HepG2 (cell line): ENCODE results near the gene MSANTD1. TPM values are rescaled to one million over a fixed set of nuclear protein-coding genes. Genes with fewer than 3 reads are reported as not detected.

Source experiments
- CCDC6 ChIP-seq: sonication (generic); formaldehyde crosslinking; IDR thresholded peaks from 2 replicates; pipeline ENCODE4 v1.8.1; 2022; ENCODE audit warnings: mild to moderate bottlenecking, missing genetic modification reagents, moderate library complexity
- HHEX ChIP-seq: IDR thresholded peaks from 2 replicates; pipeline ENCODE4 v1.6.1; 2016; ENCODE audit warnings: control low read depth
- IRX3 ChIP-seq: sonication (generic); formaldehyde crosslinking; IDR thresholded peaks from 2 replicates; pipeline ENCODE4 v1.8.1; 2023; ENCODE audit warnings: mild to moderate bottlenecking, low read depth, missing genetic modification reagents, borderline replicate concordance
- MED13 ChIP-seq: sonication (generic); formaldehyde crosslinking; IDR thresholded peaks from 2 replicates; pipeline ENCODE4 v1.5.0; 2020; ENCODE audit warnings: missing genetic modification reagents
- NFYB ChIP-seq: sonication (generic); formaldehyde crosslinking; IDR thresholded peaks from 2 replicates; pipeline ENCODE4 v1.4.0; 2020; ENCODE audit warnings: missing genetic modification reagents
- SKI ChIP-seq: fragments of 450-650 bp; IDR thresholded peaks from one replicate; pipeline ENCODE4 v1.6.1; 2018; ENCODE audit warnings: mild to moderate bottlenecking; ENCODE audit not compliant: partially characterized antibody
- YEATS4 ChIP-seq: sonication (generic); formaldehyde crosslinking; IDR thresholded peaks from 2 replicates; pipeline ENCODE4 v1.4.0; 2020; ENCODE audit warnings: missing genetic modification reagents, borderline replicate concordance
- ZMAT3 ChIP-seq: sonication (generic); formaldehyde crosslinking; conservative IDR thresholded peaks from 2 replicates; pipeline ENCODE4 v1.7.0; 2021; ENCODE audit warnings: missing genetic modification reagents
- ZMYM3 ChIP-seq: sonication (generic); formaldehyde crosslinking; IDR thresholded peaks from 2 replicates; pipeline ENCODE4 v1.5.1; 2020; ENCODE audit warnings: mild to moderate bottlenecking, missing genetic modification reagents
- ZNF207 ChIP-seq: fragments of 450-650 bp; IDR thresholded peaks from 2 replicates; pipeline ENCODE4 v1.6.1; 2016; ENCODE audit warnings: antibody characterized with exemption, borderline replicate concordance
- ZSCAN9 ChIP-seq: IDR thresholded peaks from 2 replicates; pipeline ENCODE4 v1.6.1; 2016; ENCODE audit warnings: borderline replicate concordance
- polyA plus RNA-seq, 8 experiments: library from polyadenylated mRNA; depleted of rRNA in 3 of 8; stranded (reverse) in 7 of 8; unstranded in 1 of 8; fragments of >200 nt; fragmentation: Illumina TruSeq in 4 of 8; extraction: Trizol in 4 of 8; gene quantifications; 2 replicates each; pipeline versions ENCODE4 v1.2.1 to v1.2.3, GENCODE V29; 2011 to 2016; ENCODE audit warnings: low read depth in 4 of 8, missing spikeins in 1 of 8, mixed read lengths in 1 of 8; ENCODE audit not compliant: insufficient read depth in 1 of 8
- total RNA-seq, 5 experiments: library from RNA; depleted of rRNA; stranded (reverse); fragments of >200 nt; fragmentation: Illumina TruSeq; extraction: Trizol; gene quantifications; 2 replicates each; pipeline ENCODE4 v1.2.3, GENCODE V29; 2016; ENCODE audit warnings: low read depth in 1 of 5
- TF ChIP-seq, protein P1 (sequence below): sonication (generic); formaldehyde crosslinking; IDR thresholded peaks from 2 replicates; pipeline ENCODE4 v1.4.0; 2020; ENCODE audit warnings: missing genetic modification reagents, borderline replicate concordance
- TF ChIP-seq, protein P2 (sequence below): IDR thresholded peaks from 2 replicates; pipeline ENCODE4 v1.4.0; 2020; ENCODE audit warnings: mild to moderate bottlenecking, missing genetic modification reagents
- TF ChIP-seq, protein P3 (sequence below): sonication (generic); formaldehyde crosslinking; IDR thresholded peaks from 2 replicates; pipeline ENCODE4 v1.8.0; 2022; ENCODE audit warnings: missing genetic modification reagents, mild to moderate bottlenecking, borderline replicate concordance
- TF ChIP-seq, protein P4 (sequence below): sonication (generic); formaldehyde crosslinking; IDR thresholded peaks from 2 replicates; pipeline ENCODE4 v1.5.0; 2020; ENCODE audit warnings: mild to moderate bottlenecking, missing genetic modification reagents, borderline replicate concordance

MSANTD1 gene
- total and polyA plus RNA-seq, 2 of the 13 experiments (the other 11 are each of a cell fraction or from before 2014, with no cell fraction given), result 0.22 to 0.40 TPM

DNA sequence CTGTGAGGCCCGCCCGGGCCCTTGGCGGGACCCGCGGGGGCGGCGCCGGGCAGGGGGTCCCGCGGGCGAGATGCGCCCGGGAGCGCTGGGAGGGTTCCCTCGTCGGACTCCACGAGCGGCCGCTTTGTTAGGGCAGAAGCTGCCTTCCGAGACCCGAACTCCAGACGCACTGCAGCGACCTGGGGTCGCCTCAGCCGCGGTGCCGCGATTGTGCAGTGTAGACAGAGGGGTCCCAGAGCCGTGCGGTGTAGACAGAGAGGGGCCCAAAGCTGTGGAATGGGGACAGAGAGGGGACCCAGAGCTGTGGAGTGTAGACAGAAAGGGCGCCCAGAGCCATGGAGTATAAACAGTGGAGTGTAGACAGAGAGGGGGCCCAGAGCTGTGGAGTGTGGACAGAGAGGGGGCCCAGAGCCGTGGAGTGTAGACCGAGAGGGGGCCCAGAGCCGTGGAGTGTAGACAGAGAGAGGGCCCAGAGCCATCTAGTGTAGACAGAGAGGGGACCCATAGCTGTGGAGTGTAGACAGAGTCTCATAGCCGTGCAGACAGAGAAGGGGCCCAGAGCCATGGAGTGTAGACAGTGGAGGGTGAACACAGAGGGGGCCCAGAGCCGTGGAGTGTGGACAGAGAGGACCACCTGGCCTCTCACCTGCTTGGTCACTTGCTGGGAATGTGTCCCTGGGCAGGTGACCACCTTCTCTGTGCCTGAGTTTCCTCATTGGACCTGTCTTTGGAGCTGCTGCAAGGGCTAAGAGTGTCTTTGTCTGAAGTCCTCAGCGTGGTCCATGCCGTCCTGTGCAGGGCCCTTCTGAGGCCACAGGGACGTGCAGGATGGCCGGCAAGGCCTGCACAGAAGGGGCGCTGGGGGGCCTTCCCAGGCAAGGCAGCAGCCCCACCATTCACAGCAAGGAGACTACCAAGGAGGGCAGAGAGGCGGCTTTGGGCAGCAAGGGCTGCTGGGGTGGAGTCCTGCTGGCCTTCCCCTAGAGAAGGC, 44.7 kb downstream of the MSANTD1 start (continued):
- TF ChIP-seq, protein P1, sequence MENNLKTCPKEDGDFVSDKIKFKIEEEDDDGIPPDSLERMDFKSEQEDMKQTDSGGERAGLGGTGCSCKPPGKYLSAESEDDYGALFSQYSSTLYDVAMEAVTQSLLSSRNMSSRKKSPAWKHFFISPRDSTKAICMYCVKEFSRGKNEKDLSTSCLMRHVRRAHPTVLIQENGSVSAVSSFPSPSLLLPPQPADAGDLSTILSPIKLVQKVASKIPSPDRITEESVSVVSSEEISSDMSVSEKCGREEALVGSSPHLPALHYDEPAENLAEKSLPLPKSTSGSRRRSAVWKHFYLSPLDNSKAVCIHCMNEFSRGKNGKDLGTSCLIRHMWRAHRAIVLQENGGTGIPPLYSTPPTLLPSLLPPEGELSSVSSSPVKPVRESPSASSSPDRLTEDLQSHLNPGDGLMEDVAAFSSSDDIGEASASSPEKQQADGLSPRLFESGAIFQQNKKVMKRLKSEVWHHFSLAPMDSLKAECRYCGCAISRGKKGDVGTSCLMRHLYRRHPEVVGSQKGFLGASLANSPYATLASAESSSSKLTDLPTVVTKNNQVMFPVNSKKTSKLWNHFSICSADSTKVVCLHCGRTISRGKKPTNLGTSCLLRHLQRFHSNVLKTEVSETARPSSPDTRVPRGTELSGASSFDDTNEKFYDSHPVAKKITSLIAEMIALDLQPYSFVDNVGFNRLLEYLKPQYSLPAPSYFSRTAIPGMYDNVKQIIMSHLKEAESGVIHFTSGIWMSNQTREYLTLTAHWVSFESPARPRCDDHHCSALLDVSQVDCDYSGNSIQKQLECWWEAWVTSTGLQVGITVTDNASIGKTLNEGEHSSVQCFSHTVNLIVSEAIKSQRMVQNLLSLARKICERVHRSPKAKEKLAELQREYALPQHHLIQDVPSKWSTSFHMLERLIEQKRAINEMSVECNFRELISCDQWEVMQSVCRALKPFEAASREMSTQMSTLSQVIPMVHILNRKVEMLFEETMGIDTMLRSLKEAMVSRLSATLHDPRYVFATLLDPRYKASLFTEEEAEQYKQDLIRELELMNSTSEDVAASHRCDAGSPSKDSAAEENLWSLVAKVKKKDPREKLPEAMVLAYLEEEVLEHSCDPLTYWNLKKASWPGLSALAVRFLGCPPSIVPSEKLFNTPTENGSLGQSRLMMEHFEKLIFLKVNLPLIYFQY (CRISPR knock-in tag), result no peak
- TF ChIP-seq MED13 (CRISPR knock-in tag), result no peak
- TF ChIP-seq ZNF207, result no peak
- no peak for TF ChIP-seq ZSCAN9 (CRISPR knock-in tag)
- TF ChIP-seq ZMYM3 (CRISPR knock-in tag), result no peak
- TF ChIP-seq, protein P2, sequence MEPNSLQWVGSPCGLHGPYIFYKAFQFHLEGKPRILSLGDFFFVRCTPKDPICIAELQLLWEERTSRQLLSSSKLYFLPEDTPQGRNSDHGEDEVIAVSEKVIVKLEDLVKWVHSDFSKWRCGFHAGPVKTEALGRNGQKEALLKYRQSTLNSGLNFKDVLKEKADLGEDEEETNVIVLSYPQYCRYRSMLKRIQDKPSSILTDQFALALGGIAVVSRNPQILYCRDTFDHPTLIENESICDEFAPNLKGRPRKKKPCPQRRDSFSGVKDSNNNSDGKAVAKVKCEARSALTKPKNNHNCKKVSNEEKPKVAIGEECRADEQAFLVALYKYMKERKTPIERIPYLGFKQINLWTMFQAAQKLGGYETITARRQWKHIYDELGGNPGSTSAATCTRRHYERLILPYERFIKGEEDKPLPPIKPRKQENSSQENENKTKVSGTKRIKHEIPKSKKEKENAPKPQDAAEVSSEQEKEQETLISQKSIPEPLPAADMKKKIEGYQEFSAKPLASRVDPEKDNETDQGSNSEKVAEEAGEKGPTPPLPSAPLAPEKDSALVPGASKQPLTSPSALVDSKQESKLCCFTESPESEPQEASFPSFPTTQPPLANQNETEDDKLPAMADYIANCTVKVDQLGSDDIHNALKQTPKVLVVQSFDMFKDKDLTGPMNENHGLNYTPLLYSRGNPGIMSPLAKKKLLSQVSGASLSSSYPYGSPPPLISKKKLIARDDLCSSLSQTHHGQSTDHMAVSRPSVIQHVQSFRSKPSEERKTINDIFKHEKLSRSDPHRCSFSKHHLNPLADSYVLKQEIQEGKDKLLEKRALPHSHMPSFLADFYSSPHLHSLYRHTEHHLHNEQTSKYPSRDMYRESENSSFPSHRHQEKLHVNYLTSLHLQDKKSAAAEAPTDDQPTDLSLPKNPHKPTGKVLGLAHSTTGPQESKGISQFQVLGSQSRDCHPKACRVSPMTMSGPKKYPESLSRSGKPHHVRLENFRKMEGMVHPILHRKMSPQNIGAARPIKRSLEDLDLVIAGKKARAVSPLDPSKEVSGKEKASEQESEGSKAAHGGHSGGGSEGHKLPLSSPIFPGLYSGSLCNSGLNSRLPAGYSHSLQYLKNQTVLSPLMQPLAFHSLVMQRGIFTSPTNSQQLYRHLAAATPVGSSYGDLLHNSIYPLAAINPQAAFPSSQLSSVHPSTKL (CRISPR knock-in tag), result no peak
- TF ChIP-seq, protein P3, sequence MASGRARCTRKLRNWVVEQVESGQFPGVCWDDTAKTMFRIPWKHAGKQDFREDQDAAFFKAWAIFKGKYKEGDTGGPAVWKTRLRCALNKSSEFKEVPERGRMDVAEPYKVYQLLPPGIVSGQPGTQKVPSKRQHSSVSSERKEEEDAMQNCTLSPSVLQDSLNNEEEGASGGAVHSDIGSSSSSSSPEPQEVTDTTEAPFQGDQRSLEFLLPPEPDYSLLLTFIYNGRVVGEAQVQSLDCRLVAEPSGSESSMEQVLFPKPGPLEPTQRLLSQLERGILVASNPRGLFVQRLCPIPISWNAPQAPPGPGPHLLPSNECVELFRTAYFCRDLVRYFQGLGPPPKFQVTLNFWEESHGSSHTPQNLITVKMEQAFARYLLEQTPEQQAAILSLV (CRISPR knock-in tag), result no peak
- TF ChIP-seq SKI, result no peak
- TF ChIP-seq CCDC6 (CRISPR knock-in tag), result no peak
- TF ChIP-seq, protein P4, sequence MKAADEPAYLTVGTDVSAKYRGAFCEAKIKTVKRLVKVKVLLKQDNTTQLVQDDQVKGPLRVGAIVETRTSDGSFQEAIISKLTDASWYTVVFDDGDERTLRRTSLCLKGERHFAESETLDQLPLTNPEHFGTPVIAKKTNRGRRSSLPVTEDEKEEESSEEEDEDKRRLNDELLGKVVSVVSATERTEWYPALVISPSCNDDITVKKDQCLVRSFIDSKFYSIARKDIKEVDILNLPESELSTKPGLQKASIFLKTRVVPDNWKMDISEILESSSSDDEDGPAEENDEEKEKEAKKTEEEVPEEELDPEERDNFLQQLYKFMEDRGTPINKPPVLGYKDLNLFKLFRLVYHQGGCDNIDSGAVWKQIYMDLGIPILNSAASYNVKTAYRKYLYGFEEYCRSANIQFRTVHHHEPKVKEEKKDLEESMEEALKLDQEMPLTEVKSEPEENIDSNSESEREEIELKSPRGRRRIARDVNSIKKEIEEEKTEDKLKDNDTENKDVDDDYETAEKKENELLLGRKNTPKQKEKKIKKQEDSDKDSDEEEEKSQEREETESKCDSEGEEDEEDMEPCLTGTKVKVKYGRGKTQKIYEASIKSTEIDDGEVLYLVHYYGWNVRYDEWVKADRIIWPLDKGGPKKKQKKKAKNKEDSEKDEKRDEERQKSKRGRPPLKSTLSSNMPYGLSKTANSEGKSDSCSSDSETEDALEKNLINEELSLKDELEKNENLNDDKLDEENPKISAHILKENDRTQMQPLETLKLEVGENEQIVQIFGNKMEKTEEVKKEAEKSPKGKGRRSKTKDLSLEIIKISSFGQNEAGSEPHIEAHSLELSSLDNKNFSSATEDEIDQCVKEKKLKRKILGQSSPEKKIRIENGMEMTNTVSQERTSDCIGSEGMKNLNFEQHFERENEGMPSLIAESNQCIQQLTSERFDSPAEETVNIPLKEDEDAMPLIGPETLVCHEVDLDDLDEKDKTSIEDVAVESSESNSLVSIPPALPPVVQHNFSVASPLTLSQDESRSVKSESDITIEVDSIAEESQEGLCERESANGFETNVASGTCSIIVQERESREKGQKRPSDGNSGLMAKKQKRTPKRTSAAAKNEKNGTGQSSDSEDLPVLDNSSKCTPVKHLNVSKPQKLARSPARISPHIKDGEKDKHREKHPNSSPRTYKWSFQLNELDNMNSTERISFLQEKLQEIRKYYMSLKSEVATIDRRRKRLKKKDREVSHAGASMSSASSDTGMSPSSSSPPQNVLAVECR (CRISPR knock-in tag), result peak; percentile 47; the same call in 1 of the 2 replicates
- TF ChIP-seq YEATS4 (CRISPR knock-in tag), result no peak
- TF ChIP-seq HHEX (CRISPR knock-in tag), result no peak
- TF ChIP-seq ZMAT3 (CRISPR knock-in tag), result peak; percentile 63; the same call in 1 of the 2 replicates
- no peak; the same call in 1 of the 2 replicates for TF ChIP-seq IRX3 (CRISPR knock-in tag)
- TF ChIP-seq NFYB (CRISPR knock-in tag), result no peak
